SW 1271 (cell line): ENCODE results near the gene KDM3A.

ENCODE experiments used
- DNase-seq, 2 experiments: peaks; one replicate each; lab custom pipeline; 2025; lab: John Stamatoyannopoulos, UW

Gene KDM3A

GRCh38 chr2:86433137-86433536, 8.0 kb upstream of the KDM3A start:
- no peak for DNase-seq

GRCh38 chr2:86434290-86434689, 6.9 kb upstream of the KDM3A start:
- no peak for DNase-seq

GRCh38 chr2:86435531-86435930, 5.6 kb upstream of the KDM3A start:
- DNase-seq: no peak

DNA sequence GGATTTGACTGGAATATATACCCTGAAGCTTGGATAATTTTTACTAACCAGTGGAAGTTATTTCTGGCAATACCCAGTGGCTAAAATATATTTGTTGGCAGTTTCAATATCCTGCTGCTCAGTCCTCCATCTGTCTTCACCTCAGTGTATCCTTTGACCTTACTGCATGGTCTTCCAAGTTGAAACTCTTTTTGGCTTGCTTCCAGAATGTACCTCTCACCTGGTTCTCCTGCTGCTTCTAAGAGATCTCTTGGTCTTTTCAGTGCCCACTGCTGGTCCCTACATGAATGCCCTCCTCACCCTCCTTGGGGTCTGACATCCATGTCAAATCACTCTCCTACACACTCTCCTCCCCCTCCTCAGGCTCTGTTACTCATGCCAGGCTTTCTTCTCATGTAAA, 4.8 kb upstream of the KDM3A start:
- DNase-seq: no peak

DNA sequence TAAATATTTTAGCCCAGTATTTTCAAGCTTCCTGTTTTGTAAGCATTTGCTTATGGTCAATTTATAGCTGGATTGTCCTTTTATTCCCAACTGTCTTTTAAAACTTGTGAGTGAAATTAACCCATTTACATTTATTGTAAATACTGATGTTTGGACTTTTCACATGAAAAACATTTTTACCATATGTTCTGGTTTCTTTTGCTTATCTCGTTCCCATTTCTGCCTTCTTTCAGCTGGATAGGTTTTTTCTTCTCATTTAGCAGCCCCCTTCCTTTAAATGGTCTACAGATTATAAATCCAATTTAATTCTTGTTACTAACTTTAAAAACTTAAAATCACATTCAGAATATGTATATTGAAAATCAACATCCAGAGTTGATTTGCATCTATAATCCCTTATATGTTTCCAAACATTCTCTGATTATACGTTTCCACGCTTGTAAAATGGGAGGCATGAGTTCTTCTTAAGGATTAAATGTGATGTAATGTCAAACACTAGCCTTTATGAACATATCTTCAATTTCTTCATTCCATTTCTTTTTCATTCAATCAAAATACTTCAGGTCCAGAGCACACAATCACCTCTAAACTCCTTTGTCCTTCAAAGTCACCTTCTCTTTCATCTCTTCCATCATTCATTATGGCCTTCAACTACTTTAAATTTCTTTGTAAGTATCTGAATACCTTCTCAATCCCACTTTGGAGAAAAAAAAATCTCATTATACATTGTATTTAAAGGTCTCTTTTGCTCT, 1.1 kb upstream of the KDM3A start:
- no peak for DNase-seq

- no peak for DNase-seq
Measured at GRCh38 chr2:86441392-86441881, 266 bp downstream of the KDM3A start.

DNA sequence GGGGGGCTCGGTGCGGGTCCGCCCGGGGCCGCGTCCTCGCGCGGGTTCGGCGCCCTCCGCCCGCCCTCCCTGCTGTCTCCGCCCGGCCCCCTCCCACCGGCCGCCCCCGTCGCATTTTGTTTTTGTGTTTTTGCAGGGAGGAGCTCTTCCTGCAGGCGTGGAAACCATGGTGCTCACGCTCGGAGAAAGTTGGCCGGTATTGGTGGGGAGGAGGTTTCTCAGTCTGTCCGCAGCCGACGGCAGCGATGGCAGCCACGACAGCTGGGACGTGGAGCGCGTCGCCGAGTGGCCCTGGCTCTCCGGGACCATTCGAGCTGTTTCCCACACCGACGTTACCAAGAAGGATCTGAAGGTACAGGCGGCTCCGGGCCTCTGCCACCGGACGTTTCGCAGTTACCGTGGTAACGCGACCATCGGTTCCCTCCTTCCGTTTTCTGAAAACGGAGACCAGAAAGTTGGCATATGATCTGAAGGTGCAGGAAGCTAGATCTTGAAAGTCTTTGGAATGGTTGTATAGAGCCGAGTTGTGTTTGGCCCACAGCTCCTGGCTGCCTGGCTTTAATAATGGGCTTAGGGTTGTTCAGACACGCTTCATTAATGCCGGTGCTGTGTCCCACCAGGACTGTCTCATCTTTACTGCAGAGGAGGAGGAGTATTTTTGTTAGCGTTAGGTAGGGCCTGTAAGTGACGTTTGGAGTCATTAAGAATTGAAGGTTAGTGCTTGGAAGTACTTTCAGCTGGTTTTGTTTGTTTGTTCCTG, 891 bp downstream of the KDM3A start:
- peak; percentile 10 to 68 for DNase-seq

DNA sequence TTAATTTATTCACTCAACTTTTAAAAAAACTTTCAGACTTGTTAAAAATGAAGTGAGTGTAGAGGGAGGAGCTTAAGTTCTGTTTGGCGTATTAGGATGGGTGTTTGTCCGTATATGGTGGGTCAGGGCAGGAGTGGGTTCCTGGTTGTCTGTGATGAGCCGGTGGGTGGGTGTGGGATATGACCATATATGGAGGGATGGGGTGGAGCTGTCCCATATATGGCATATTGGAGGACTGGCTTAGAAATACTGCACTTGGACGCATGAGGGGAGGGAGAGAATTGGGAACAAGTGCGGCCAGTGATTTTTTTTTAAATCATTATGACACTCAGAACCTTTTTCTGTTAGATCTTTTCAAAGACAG, 1.5 kb downstream of the KDM3A start:
- DNase-seq: peak; percentile 76 to 91

DNA sequence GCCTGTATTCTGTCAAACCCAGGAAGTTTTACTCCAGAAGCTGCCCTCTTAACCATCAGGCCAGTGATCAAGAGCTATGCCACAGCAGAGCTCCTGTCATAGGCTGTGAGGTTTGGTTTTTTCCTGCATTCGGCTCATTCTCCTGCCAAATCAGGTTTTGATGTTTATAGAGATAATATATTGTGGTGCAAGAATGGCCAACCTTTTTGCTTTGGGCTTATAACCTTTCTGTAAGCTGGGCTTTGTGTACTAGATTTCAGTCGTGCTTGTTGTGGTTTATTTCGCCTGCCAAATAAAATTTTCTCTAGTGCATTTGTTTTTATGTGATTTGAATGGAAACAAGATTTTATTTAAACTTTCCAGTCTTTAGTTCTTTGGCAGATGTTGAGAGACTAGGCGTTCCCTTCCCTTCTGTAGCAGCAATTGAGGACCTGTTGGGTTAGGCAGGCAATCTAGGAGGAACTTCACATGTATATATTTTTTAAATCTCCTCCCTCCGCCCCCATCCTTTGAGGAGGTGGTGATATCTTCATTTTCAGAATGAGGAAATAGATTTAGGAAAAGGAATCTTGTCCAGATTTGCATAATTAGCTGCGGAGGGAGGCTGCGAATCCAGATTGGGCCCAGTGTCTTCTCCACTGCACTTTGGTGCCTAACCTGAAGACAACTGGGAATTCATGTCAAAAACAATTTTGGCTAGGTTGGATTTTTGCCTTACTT, 2.6 kb downstream of the KDM3A start:
- no peak for DNase-seq

DNA sequence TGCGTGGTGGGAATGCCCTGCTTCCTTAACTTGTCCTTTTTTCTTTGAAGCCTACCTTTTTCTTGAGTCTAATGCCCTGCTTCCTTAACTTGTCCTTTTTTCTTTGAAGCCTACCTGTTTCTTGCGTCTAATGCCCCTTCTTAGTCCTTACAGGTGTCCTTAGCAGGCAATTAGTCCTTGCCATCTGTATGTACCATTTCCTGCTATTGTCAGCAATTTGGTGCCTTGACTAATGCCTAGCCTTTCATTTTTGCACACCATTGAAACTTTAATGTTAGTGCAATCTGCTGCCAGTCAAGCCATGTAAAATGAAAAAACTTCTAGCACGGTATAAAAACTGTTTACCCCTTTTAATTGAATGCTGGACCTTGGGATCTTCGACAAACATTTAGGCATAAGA, 4.3 kb downstream of the KDM3A start:
- no peak for DNase-seq

- no peak for DNase-seq
Measured at GRCh38 chr2:86446060-86446459, 4.9 kb downstream of the KDM3A start.

GRCh38 chr2:86453836-86454235, 12.7 kb downstream of the KDM3A start:
- no peak for DNase-seq

GRCh38 chr2:86454238-86454637, 13.1 kb downstream of the KDM3A start:
- DNase-seq: no peak

- DNase-seq: no peak
Measured at GRCh38 chr2:86455181-86455580, 14.0 kb downstream of the KDM3A start.

- DNase-seq: no peak
Measured at GRCh38 chr2:86461042-86461743, 20.0 kb downstream of the KDM3A start.

GRCh38 chr2:86464652-86465051, 23.5 kb downstream of the KDM3A start:
- DNase-seq: no peak

DNA sequence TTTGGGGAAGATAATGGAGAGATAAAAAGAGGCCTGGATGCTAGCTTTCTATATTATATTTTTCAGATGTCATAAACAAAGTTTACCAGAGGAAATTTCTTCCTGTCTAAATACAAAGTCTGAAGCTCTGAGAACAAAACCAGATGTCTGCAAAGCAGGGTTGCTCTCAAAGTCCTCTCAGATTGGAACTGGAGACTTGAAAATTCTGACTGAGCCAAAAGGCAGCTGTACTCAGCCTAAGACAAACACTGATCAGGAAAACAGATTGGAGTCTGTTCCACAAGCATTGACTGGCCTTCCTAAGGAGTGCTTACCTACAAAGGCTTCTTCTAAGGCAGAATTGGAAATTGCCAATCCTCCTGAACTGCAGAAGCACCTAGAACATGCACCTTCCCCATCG, 25.1 kb downstream of the KDM3A start:
- no peak for DNase-seq

DNA sequence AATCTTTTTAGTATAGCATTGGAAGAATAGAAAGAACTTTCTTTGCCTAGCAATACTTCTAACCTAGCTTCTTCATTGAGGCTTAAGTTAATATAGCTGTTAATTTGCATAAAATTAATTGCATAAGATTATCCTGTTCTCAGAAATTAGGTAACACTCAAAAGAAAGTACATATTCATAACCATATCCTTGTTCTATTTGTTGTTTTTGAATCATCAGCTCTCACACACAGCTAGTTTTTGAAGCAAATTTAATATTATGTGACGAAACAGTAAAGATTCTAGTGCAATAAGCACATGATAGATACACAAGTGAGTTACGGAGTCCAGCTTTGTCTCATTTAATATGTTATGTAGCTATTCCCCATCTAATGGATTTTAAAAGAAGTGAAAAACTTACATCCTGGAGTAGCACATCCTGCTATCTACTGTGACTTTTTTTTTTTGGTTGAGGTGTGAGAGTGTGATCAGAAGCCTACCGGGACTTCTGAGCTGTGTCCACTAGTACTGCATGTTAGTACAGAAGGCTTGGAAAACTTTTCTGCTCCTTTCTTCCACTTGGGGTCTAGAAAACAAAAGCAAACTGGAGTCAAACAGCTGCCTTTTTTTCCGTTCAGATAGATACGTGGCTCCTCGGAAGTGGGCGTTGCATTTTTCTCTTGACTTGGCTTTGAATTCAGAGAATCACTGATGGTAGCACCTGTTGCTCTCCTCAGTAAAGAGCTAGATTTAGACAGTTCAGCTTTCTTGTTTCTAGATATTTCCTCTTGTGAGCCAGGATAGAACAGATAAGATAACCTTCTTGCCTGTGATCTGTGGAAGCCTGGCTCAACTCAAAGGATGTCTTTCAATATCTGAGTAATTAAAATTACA, 27.2 kb downstream of the KDM3A start:
- no peak for DNase-seq

- no peak for DNase-seq
Measured at GRCh38 chr2:86470890-86471289, 29.7 kb downstream of the KDM3A start.

- DNase-seq: no peak
Measured at GRCh38 chr2:86471637-86472036, 30.5 kb downstream of the KDM3A start.

- DNase-seq: no peak
Measured at GRCh38 chr2:86476092-86476491, 34.9 kb downstream of the KDM3A start.
